Stimulated activated CD4-positive, alpha-beta T cell treated with anti-CD3 and anti-CD28 coated beads, Interleukin-12 subunit alpha, Interleukin-12 subunit beta, amount 100 ng/mL, for 4 hours (primary cell): Measurements from ENCODE around the gene IQSEC1.
A peak's percentile ranks its signal among the peaks of the same experiment; 100 is the strongest.

Source experiments
- DNase-seq: peaks from one replicate; pipeline ENCODE4 v3.0.0-alpha.2; 2020

Gene IQSEC1

GRCh38 chr3:13013994-13014754 lies 59.1 kb downstream of the IQSEC1 start:
- no peak for DNase-seq

- DNase-seq = no peak
These were observed 59.7 kb downstream of the IQSEC1 start for GRCh38 chr3:13013566-13013965.

- DNase-seq = no peak
These were observed 60.1 kb downstream of the IQSEC1 start for GRCh38 chr3:13013151-13013561.

GRCh38 chr3:13012221-13012691 lies 61.0 kb downstream of the IQSEC1 start:
- DNase-seq = no peak

- DNase-seq = peak; percentile 73
These were observed 61.5 kb downstream of the IQSEC1 start for GRCh38 chr3:13011573-13012220.

GRCh38 chr3:13010780-13011572 lies 62.3 kb downstream of the IQSEC1 start:
- no peak for DNase-seq

GRCh38 chr3:13009946-13010315 lies 63.3 kb downstream of the IQSEC1 start:
- no peak for DNase-seq

GRCh38 chr3:13009132-13009945 lies 63.9 kb downstream of the IQSEC1 start:
- DNase-seq = no peak

- DNase-seq = no peak
These were observed 64.9 kb downstream of the IQSEC1 start for GRCh38 chr3:13008155-13008995.

- DNase-seq = no peak
These were observed 65.8 kb downstream of the IQSEC1 start for GRCh38 chr3:13007251-13007941.

GRCh38 chr3:13006216-13006990 lies 66.8 kb downstream of the IQSEC1 start:
- no peak for DNase-seq

- DNase-seq = no peak
These were observed 67.9 kb downstream of the IQSEC1 start for GRCh38 chr3:13005301-13005700.

- DNase-seq = no peak
These were observed 68.9 kb downstream of the IQSEC1 start for GRCh38 chr3:13004376-13004775.

- DNase-seq = no peak
These were observed 69.6 kb downstream of the IQSEC1 start for GRCh38 chr3:13003608-13004007.

- DNase-seq = no peak
These were observed 70.7 kb downstream of the IQSEC1 start for GRCh38 chr3:13002398-13003124.

GRCh38 chr3:12999147-13000140 lies 73.8 kb downstream of the IQSEC1 start:
- DNase-seq = no peak

GRCh38 chr3:12998648-12999047 lies 74.6 kb downstream of the IQSEC1 start:
- DNase-seq = no peak

GRCh38 chr3:12997387-12997786 lies 75.8 kb downstream of the IQSEC1 start:
- no peak for DNase-seq
